GM19351 (cell line): ENCODE results near the gene FAM177A1.
"Not testable (repeated sequence)": the region's sequence is repeated elsewhere in the genome, so short reads cannot be mapped to it uniquely, and the experiment has no call there.

Experiments
- ATAC-seq: cut with Tn5 transposase; IDR thresholded peaks from one replicate; pipeline ENCODE4 v1.9.1; 2021; ENCODE audit warnings: mild to moderate bottlenecking, moderate library complexity; ENCODE audit not compliant: unreplicated experiment

Gene FAM177A1

DNA sequence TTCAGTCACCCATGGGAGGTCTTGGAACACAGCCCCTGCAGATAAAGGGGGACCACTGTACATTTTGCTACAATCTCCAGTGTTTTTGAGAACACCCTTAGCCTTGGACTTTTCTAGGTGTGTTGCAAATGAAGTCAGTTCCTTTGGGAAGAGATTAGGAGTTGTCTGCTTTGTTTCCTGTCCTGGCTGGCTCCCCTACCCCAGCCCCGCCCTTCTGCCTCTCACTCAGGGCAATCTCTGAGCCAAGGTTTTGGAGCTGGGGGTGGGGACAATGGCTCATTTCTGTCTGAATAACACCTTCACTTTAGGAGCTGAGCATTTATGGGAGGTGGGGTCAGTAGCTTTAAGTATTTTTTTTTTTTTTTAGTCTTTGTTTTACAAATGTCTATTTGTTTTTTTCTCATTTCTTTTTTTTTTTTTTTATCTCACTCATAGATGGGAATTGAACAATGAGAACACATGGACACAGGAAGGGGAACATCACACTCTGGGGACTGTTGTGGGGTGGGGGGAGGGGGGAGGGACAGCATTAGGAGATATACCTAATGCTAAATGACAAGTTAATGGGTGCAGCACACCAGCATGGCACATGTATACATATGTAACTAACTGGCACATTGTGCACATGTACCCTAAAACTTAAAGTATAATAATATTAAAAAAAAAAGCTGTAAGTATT is 15.2 kb downstream of the FAM177A1 start:
- not testable (repeated sequence) for ATAC-seq

DNA sequence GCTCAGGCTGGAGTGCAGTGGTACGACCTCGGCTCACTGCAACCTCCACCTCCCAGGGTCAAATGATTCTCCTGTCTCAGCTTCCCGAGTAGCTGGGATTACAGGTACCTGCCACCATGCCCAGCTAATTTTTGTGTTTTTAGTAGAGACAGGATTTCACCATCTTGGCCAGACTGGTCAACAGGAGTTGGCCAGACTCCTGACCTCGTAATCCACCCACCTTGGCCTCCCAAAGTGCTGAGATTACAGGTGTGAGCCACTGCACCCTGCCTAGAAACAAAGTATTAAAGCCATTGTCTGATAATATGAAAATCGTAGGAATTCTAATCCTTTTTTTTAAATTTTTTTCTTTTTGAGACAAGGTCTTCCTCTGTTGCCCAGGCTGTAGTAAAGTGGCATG is 19.7 kb downstream of the FAM177A1 start:
- not testable (repeated sequence) for ATAC-seq

DNA sequence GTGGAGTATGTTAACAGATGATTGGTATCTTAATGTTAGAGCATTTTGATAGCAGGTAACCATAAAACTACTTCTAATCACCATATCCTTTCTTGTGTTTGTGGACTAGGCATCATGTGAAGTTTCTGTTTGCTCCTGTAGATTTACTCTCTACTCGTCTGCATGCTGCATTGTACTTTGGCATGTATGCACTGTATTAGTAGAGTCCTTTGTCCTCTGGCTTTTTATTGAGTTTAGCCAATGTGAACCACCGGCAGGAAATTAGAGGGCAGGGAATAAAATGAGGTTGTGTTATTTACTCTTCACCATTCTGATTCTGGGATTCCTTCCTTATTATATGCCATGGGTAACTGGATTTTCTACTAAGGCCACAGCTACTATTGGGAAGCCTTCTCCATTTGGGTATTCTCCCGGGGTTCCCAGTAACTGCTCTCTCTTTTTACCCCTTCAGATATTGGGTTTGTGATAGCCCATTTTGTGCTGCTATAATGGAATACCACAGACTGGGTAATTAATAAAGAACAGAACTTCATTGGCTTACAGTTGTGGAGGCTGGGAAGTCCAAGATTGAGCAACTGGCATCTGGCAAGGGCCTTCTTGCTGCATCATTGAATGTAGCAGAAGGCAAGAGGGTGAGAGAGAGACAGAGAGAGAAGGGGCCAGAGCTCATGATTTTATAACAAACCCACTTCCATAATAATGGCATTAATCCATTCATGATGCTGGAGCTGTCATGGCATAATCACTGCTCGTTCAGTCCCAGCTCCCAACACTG is 22.4 kb downstream of the FAM177A1 start:
- no peak for ATAC-seq

DNA sequence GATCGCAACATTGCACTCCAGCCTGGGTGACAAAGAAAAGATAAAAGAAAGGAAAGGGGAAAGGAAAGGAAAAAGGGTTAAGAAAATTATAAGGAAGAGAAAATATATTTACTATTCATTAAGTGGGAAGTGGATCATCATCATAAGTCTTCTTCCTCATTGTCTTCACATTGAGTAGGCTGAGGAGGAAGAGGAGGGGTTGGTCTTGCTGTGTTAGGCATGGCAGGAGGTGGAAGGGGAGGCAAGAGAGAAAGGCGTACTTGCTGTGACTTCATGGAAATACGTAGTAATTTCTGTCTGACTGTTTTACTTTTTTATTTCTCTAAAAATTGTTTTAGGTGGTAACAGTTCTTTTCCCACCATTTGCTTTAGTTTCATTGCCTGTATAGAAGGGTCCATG is 26.2 kb downstream of the FAM177A1 start:
- no peak for ATAC-seq

DNA sequence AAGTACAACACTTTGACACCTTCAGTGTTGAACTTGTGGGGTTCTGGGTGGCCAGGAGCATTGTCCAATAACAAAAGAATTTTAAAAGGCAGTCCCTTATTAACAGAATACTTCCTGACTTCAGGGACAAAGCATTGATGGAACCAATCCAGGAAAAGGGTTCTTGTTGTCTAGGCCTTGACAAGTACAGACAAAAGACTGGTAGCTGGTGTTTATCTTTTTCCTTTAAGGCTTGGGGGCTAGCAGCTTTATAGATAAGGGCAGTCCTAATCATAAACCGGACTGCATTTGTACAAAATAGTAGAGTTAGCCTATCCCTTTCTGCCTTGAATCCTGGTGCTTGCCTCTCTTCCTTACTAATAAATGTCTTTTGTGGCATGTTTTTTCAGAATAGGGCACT is 27.4 kb downstream of the FAM177A1 start:
- no peak for ATAC-seq

DNA sequence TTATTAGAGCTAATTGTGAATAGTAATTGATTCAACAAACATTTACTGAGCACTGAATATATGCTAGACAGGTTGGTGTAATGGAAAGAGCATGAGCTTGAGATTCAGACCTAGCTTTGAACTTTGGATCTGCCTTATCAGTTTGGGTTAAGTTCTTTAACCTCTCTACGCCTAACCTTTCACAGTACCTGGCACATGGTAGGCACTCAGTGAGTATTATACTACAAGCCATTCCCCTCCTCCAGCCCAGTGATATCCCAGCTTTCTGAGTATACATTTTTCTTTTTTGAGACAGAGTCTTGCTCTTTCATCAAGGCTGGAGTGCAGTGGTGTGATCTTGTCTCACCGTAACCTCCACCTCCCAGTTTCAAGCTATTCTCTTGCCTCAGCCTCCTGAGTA is 32.0 kb downstream of the FAM177A1 start:
- no peak for ATAC-seq

DNA sequence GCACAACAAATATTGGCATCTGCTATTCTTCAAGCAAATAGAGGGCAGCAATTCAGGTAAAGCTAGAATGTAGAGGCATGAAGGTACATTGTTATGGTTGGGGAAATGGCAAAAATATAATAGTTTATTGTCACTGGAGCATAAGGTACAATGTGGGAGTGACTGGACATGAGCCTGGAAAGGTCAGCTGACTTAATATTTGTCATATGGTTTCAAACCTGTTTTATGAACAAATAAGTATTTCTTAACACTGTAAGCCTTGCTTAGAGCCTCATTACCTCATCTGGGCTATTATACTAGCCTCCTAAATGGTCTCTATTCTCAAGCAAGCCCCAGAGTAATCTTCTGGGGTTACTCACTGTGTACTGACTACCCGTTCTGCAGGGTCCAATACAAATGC is 33.7 kb downstream of the FAM177A1 start:
- no peak for ATAC-seq

DNA sequence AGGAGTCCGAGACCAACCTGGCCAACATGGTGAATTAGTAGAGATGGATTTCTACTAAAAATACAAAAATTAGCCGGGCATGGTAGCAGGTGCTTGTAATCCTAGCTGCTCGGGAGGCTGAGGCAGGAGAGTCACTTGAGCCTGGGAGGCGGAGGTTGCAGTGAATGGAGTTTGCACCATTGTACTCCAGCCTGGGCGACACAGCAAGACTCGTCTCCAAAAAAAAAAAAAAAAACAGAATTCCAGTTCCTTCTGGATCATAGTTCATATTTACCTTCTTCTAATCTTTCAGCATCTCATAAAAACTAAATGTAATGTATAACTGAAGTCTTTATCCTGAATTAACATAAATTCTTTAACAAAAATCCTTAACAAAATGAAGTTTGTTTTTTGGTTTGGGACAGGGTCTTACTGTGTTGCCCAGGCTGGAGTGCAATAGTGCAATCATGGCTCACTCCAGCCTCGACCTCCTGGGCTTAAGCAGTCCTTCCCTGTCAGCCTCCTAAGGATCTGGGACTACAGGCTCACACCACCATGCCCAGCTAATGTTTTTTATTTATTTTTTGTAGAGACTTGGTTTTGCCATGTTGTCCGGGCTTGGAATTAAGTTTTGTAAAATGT is 37.6 kb downstream of the FAM177A1 start:
- no peak for ATAC-seq

DNA sequence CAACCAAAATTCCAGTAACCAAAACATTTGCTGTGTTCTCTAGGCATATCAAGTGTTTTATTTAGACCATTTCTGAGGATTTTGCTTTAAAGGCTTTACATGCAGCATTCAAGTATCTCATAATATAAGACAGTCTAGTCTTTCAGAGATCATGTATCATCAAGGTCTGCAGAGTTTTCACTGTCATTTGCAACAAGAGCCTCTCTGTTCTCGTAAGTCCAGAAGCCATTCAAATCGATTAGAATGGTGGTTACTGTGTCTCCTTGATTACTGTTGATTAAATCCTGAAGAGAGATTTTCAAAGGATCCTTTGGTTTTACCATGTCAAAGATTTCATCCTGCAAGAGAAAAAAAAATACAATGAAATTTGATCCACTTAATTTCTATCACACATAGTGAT is 39.4 kb downstream of the FAM177A1 start:
- no peak for ATAC-seq

DNA sequence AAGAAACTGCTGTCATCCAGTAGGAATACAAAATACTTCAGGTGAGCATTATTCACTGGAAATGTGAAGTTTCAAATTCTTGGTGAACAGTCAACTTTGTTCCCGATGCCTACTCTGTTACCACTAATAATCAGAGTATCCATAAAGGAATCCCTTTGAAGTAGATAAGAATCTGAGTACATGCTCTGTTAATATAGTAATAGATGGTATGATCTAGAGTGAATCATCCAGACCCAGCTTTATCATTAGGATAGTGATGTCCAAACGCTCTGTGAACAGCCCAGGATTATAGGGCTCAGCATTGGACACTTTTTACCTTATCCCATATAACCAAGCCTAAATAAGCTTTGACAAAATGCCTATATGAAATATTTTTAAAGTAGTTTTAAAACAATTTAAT is 42.4 kb downstream of the FAM177A1 start:
- ATAC-seq, result no peak

DNA sequence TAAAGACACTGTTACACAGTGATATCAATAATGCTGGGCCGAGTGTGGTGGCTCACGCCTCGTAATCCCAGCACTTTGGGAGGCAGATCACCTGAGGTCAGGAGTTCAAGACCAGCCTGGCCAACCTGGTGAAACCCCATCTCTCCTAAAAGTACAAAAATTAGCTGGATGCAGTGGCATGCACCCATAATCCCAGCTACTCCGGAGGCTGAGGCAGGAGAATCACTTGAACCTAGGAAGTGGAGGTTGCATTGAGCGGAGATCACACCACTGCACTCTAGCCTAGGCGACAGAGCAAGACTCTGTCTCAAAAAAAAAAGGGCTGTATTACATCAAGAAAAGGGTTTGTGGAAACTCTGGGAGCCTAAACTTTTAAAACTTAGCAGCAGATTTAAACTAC is 48.6 kb downstream of the FAM177A1 start:
- ATAC-seq, result not testable (repeated sequence)

DNA sequence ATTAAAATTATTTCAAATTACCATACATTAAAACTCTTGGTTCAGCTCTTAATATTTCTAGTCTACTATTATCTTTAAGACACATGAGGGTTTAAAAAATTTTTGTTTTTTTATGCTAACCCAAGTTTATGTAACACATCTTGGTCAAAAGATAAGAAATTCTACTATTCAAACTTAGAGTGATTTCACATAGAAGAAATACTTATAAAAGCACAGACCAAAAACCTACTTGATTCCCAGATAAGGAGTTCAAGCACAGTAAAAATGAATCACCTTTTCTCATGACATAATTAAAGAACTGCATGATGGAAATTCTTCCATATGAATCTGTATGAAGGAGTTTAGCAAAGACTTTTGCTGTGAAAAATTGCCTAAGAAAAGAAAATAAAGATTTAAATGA is 61.8 kb downstream of the FAM177A1 start:
- no peak for ATAC-seq

DNA sequence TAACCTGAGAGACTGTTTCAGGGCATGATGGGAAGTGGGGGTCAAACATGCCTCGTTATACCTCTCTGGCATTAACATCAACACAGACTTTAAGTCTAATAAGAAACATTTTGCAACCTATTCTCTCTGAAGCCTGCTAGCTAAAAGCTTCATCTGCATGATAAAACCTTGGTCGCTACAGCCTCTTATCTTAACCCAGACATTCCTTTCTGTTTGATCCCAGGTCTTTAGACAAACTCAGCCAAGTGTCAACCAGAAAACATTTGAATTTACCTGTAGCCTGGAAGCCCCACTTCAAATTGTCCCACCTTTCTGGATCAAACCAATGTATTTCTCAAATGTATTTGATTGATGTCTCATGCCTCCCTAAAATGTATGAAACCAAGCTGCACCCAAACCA is 66.6 kb downstream of the FAM177A1 start:
- ATAC-seq, result no peak

DNA sequence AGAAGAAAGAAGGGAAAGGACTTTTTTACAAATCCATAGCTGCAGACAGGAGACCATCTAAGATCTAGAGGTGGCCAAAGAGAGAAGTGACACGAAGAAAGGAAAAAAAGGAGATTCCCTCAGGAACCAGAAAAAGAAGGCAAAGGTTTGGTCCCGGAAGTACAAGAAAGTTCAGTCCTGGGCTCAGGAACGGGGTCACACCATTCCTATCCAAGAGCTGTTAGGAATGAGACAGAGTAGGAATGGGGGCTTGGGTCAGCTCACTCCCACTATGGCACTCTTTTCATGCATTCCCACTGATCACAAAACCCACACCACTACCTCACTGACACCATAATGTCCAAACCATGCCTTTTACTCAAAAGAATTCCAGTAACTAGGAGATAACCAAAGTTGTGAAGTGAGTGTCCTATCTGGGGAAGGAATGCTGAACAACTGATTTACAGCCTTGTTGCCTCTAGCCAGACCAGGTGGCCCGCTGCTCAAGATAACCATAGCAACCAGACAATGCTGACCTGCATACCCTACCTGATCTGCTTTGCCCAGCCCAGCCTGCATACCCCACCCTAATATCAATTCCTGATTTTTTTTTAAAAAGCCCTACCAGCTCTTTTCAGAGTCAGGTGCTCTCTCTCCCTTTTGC is 67.4 kb downstream of the FAM177A1 start:
- no peak for ATAC-seq

DNA sequence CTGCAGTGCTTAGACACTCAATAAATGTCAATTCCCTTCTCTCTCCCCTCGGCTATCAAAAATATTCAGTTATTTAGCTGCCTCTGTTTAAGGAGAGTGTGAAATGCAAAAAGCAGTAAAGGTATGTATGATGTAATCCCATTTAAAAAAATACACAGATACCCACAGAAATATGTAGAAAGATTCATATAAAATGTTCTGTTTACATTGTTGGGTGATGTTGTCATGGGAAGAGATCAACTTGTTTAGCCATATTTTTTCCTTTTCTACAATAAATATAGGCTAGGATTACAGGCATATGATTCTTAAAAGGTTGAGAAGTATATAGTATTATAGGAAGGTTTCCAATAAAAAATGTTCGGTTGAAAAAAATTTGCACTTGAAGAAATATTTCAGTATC is 68.0 kb downstream of the FAM177A1 start:
- ATAC-seq, result no peak

DNA sequence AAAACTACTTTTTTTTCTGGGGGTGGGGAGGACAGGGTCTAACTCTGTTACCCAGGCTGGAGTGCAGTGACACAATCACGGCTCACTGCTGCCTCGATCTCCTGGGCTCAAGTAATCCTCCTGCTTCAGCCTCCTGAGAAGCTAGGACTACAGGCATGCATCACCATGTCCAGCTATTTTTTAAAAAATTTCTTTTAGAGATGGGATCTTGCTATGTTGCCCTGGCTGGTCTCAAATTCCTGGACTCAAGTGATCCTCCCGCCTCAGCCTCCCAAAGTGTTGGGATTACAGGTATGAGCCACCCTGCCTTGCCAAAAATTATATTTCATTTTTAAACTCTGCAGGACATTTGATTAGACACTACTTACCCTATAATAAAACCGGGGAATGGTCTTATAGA is 70.2 kb downstream of the FAM177A1 start:
- ATAC-seq, result no peak

DNA sequence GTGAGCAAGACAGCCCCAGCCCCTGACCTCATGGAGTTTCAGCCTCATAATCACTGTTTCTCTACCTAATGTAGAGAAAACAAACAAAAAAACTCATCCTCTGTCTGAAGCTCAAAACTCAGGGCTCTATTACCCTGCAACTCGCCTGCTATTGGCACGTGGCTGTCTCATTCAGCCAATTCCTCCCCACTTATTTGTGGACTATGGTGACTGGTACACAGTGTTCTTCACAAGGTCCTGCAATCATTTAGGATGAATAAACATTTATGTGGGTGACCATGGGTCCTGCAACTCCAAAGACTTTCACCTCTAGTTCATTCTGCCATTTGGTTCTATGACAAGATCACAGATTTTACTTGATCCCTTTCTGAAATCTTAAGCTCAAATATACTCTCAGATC is 71.0 kb downstream of the FAM177A1 start:
- ATAC-seq, result no peak

DNA sequence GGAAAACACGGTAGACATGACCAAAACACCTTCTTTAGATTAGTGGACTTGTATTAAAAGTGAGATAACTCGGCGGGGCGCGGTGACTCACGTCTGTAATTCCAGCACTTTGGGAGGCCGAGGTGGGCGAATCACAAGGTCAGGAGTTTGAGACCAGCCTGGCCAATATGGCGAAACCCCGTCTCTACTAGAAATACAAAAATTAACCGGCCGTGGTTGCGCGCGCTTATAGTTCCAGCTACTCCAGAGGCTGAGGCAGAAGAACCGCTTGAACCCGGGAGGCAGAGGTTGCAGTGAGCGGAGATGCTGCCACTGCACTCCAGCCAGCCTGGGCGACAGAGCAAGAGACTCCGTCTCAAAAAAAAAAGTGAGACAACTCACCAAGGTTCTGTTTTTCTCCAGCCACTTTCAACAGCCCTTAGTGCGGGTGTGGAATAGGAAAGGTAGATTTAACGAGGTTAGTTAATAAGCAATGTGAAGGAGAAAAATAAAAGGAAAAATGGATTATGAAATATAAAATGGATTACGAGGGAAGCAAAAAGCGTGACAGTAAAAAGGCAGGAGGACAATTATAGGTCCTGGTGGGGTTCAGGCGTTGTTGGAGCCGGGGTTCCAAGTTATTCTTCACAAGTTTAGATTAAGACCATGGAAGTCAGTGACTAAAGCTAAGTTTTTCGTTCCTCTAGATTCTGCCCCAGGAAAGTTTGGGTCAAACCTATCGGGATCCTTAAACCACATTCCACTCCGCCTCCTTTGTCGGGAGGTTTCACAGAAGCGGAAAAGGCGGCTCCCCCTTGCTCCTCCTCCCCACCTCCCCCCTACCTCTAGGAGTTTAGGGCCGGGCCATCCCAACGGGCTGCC is 75.2 kb downstream of the FAM177A1 start:
- ATAC-seq, result no peak

DNA sequence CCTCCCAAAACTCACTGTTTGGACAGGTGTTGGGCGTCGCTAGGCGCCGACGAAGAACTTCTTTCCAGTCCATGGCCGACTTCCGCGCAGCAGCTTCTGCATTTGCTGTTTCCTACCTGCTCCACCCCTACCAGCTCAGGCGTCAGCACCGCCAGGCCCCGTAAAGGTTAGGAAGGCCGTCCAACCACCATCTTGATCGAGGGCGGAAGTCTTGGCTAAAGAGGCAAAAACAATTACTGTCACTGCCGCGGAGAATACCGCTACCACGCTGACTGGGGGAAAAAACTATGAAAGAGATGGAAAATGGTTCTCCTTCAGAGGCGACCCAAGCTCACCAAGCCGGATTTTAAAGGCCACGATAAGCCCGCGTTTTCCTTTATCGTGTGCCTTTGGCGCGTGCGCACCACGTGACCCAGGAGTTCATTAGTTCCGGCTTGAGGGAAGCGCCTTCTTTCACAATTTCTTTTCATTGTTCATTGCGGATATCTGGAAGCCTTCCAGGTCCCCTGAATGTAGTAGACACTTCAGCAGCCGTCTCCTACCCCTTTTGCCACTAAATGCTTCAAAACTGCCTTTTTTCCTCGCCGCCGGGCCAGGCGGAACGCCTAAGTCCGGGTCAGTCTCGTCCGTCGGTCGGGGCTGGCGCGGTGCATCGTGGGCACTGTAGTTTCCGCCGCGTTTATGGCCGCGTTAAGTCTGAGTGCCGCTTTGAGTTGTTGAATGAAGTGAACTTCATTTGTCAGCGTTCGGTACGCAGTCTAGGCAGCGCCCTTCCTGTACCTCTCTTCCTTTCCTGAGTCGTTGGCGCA is 76.0 kb downstream of the FAM177A1 start, which contains the start of the genes PPP2R3C and PRORP:
PPP2R3C (minus strand) TSS at position 104 of the 809 bp plus-strand sequence; CDS start at position 73, 31 bp downstream.
PRORP (plus strand) TSS at position 666 of the 809 bp plus-strand sequence. CDS start 694 bp downstream, outside the sequence.
- peak; percentile 85 for ATAC-seq
